SK-N-SH treated with all-trans-retinoic acid at 6 μM for 48 hours (cell line): Measurements from ENCODE around the gene GAD1.

Experiments
- ATAC-seq: fragments of 200-7000 bp; cut with Tn5 transposase; 3 replicates; pipeline ENCODE4 v1.9.1; 2020; ENCODE audit warnings: mild to moderate bottlenecking, moderate library complexity
- ARNTL ChIP-seq: fragments of 450-650 bp; formaldehyde crosslinking; IDR thresholded peaks from 2 replicates; pipeline ENCODE4 v1.5.0; 2020; ENCODE audit warnings: low read depth, mild to moderate bottlenecking, moderate library complexity, borderline replicate concordance
- BACH2 ChIP-seq: fragments of 250-450 bp; sonication (Bioruptor Pico); IDR thresholded peaks from 2 replicates; pipeline ENCODE4 v1.9.0; 2021; ENCODE audit warnings: mild to moderate bottlenecking, borderline replicate concordance
- CSDC2 ChIP-seq: fragments of 250-450 bp; sonication (Bioruptor Pico); IDR thresholded peaks from 2 replicates; pipeline ENCODE4 v1.5.0; 2020; ENCODE audit warnings: mild to moderate bottlenecking, moderate library complexity
- ESRRG ChIP-seq: fragments of 250-450 bp; sonication (Bioruptor Pico); IDR thresholded peaks from 2 replicates; pipeline ENCODE4 v1.6.1; 2021; ENCODE audit warnings: mild to moderate bottlenecking
- PATZ1 ChIP-seq: fragments of 250-450 bp; sonication (Bioruptor Pico); IDR thresholded peaks from 2 replicates; pipeline ENCODE4 v1.8.0; 2020; ENCODE audit warnings: mild to moderate bottlenecking, moderate library complexity, borderline replicate concordance
- POU6F1 ChIP-seq: fragments of 250-450 bp; sonication (Bioruptor Pico); IDR thresholded peaks from 2 replicates; pipeline ENCODE4 v1.8.0; 2021; ENCODE audit warnings: low read depth, mild to moderate bottlenecking, moderate library complexity, borderline replicate concordance
- PPARA ChIP-seq: fragments of 250-450 bp; sonication (Bioruptor Pico); IDR thresholded peaks from 2 replicates; pipeline ENCODE4 v1.5.0; 2020; ENCODE audit warnings: mild to moderate bottlenecking, borderline replicate concordance
- RARB ChIP-seq: fragments of 250-450 bp; sonication (Bioruptor Pico); IDR thresholded peaks from 2 replicates; pipeline ENCODE4 v1.8.0; 2021; ENCODE audit warnings: mild to moderate bottlenecking, moderate library complexity
- SNAI2 ChIP-seq: fragments of 250-450 bp; sonication (Bioruptor Pico); IDR thresholded peaks from 2 replicates; pipeline ENCODE4 v1.5.0; 2020; ENCODE audit warnings: mild to moderate bottlenecking, moderate library complexity
- TCF4 ChIP-seq: fragments of 250-450 bp; sonication (Bioruptor Pico); IDR thresholded peaks from 2 replicates; pipeline ENCODE4 v1.8.0; 2021; ENCODE audit warnings: mild to moderate bottlenecking, moderate library complexity, borderline replicate concordance
- TOX ChIP-seq: fragments of 250-450 bp; sonication (Bioruptor Pico); IDR thresholded peaks from 2 replicates; pipeline ENCODE4 v1.8.0; 2021; ENCODE audit warnings: mild to moderate bottlenecking, moderate library complexity, borderline replicate concordance
- ZC3H10 ChIP-seq: fragments of 250-450 bp; sonication (Bioruptor Pico); IDR thresholded peaks from 2 replicates; pipeline ENCODE4 v1.5.1; 2021; ENCODE audit warnings: mild to moderate bottlenecking, moderate library complexity
- ZFP3 ChIP-seq: fragments of 250-450 bp; sonication (Bioruptor Pico); IDR thresholded peaks from 2 replicates; pipeline ENCODE4 v1.5.0; 2020; ENCODE audit warnings: mild to moderate bottlenecking, moderate library complexity
- ZFP30 ChIP-seq: fragments of 450-650 bp; formaldehyde crosslinking; IDR thresholded peaks from 2 replicates; pipeline ENCODE4 v1.5.0; 2022; ENCODE audit warnings: mild to moderate bottlenecking, moderate library complexity
- ZNF565 ChIP-seq: fragments of 450-650 bp; formaldehyde crosslinking; conservative IDR thresholded peaks from 2 replicates; pipeline ENCODE4 v1.5.0; 2020; ENCODE audit warnings: low read depth, mild to moderate bottlenecking, moderate library complexity
- ZNF70 ChIP-seq: fragments of 450-650 bp; formaldehyde crosslinking; IDR thresholded peaks from 2 replicates; pipeline ENCODE4 v1.5.0; 2020; ENCODE audit warnings: mild to moderate bottlenecking, moderate library complexity
- ZNF8 ChIP-seq: fragments of 450-650 bp; formaldehyde crosslinking; IDR thresholded peaks from 2 replicates; pipeline ENCODE4 v1.5.0; 2020; ENCODE audit warnings: mild to moderate bottlenecking, moderate library complexity
- TF ChIP-seq, protein P1 (sequence below): fragments of 250-450 bp; sonication (Bioruptor Pico); IDR thresholded peaks from 2 replicates; pipeline ENCODE4 v1.5.1; 2020; ENCODE audit warnings: low read depth, mild to moderate bottlenecking, moderate library complexity
- TF ChIP-seq, protein P2 (sequence below): fragments of 250-450 bp; sonication (Bioruptor Pico); IDR thresholded peaks from 2 replicates; pipeline ENCODE4 v1.5.1; 2021; ENCODE audit warnings: mild to moderate bottlenecking, moderate library complexity
- TF ChIP-seq, protein P3 (sequence below): fragments of 250-450 bp; sonication (Bioruptor Pico); IDR thresholded peaks from 2 replicates; pipeline ENCODE4 v1.5.0; 2020; ENCODE audit warnings: mild to moderate bottlenecking, moderate library complexity

Gene GAD1

DNA sequence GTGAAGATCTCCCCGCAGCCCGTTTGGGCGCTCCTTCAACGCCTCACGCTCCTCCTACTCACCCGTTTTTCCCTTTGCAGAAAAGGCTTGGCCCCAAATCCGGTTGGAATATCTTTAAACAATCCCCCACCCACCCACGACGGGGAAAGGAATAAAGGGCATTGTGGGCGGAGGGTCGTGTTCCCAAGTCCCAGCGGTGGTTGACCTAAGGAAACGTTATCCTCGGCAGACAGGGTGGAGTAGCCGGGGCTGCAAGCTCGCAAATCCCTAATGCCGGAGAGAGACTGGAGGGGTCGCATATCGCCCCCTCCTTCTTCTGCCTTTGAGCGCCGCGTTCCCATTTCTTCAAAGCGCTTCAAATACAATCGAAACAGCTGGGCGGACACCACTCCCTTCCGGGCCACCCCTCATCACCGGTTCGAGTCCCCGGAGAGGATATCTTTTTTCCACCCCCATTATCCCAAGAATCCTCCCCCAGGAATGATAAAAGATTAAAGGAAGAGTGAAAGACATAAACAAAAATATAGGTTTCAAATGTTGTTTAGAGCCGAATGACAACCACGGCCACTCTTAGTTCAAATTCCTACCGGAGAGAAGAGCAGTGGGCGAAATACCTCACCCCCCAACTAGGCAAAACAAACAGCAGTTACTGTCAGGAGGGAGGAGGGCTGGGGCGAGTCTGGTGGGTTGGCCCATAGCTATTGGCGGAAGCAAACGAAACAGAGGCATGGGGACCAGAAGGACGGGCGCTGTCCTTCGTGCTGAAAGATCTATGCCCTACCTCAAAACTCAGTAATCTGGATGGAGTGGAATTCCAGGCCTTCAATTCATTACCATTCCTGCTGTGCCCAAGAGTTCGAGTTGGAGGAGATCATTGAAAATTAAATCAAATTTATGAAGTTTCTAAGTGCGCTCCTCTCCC, 2.8 kb upstream of the GAD1 start:
- ATAC-seq: peak; percentile 19; the same call in 1 of the 3 replicates

DNA sequence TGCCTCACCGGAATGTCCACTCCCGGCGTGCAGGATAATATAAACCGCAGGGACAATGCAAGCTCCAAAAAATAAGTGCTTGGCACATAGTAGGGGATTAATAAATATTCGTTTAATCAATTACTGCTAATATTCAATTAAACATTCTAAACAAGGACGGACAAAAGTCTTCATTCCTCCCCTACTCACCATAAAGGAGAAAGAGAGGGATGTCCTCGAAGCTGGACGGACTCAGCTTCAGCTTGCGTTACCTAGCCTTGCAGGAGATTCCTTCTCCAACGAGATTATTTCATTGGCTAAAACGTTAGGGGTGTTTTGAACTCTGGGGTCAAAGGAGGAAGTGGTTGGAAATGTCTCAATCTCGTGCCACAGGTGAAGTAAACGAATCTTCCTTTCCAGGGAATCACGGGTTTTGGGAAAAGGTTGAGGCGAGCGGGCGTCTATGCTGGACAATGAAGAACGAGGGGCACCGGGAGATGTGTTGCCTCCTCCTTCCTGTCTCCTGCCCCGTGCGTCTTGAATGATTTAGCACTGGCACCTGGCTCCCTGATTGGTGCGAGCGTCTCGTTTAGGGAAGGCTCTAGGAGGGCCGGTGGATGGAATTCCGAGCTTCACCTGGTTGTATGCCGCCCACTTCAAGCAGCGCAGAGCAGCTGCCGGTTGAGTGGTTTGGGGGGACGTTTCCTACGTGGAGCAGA, 2.0 kb upstream of the GAD1 start:
- no peak for ATAC-seq

More for the DNA sequence above, 2.8 kb upstream of the GAD1 start:
- TF ChIP-seq CSDC2 (0 out of 2 replicates have a peak, but pooled peaks have one; percentile 84), ZFP3 (CRISPR knock-in tag) (0 out of 2 replicates have a peak, but pooled peaks have one; percentile 19), ZNF8 (CRISPR knock-in tag) (no peak)
- TF ChIP-seq, all 23 proteins: peak for 2

DNA sequence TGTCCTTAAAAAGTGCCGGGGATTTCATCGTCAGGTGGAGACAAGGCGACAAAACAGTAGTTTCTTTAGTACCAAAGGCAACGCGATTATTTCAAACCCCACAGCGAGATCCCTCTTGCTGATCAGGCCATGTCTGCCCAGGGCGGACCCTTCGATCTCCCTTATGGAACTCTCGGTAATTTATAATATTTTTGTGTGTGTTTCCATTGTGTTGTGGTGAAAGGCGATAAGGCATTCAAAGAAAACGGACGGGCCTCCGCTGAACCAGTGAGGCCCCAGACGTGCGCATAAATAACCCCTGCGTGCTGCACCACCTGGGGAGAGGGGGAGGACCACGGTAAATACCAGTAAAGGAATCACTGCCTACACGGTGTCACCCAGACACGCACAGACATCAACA, 1.4 kb upstream of the GAD1 start:
- no peak for ATAC-seq

More for the DNA sequence above, 2.0 kb upstream of the GAD1 start:
- TF ChIP-seq, protein P1, sequence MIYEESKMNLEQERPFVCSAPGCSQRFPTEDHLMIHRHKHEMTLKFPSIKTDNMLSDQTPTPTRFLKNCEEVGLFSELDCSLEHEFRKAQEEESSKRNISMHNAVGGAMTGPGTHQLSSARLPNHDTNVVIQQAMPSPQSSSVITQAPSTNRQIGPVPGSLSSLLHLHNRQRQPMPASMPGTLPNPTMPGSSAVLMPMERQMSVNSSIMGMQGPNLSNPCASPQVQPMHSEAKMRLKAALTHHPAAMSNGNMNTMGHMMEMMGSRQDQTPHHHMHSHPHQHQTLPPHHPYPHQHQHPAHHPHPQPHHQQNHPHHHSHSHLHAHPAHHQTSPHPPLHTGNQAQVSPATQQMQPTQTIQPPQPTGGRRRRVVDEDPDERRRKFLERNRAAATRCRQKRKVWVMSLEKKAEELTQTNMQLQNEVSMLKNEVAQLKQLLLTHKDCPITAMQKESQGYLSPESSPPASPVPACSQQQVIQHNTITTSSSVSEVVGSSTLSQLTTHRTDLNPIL (CRISPR knock-in tag): no peak
- TF ChIP-seq TCF4 (CRISPR knock-in tag): no peak
- TF ChIP-seq PPARA: no peak
- TF ChIP-seq TOX: no peak
- TF ChIP-seq, protein P2, sequence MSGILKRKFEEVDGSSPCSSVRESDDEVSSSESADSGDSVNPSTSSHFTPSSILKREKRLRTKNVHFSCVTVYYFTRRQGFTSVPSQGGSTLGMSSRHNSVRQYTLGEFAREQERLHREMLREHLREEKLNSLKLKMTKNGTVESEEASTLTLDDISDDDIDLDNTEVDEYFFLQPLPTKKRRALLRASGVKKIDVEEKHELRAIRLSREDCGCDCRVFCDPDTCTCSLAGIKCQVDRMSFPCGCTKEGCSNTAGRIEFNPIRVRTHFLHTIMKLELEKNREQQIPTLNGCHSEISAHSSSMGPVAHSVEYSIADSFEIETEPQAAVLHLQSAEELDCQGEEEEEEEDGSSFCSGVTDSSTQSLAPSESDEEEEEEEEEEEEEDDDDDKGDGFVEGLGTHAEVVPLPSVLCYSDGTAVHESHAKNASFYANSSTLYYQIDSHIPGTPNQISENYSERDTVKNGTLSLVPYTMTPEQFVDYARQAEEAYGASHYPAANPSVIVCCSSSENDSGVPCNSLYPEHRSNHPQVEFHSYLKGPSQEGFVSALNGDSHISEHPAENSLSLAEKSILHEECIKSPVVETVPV (CRISPR knock-in tag): no peak
- TF ChIP-seq ZFP3 (CRISPR knock-in tag): no peak
- no peak for TF ChIP-seq ESRRG (CRISPR knock-in tag)
- no peak for TF ChIP-seq ZFP30 (CRISPR knock-in tag)
- TF ChIP-seq POU6F1 (CRISPR knock-in tag): no peak
- TF ChIP-seq, protein P3, sequence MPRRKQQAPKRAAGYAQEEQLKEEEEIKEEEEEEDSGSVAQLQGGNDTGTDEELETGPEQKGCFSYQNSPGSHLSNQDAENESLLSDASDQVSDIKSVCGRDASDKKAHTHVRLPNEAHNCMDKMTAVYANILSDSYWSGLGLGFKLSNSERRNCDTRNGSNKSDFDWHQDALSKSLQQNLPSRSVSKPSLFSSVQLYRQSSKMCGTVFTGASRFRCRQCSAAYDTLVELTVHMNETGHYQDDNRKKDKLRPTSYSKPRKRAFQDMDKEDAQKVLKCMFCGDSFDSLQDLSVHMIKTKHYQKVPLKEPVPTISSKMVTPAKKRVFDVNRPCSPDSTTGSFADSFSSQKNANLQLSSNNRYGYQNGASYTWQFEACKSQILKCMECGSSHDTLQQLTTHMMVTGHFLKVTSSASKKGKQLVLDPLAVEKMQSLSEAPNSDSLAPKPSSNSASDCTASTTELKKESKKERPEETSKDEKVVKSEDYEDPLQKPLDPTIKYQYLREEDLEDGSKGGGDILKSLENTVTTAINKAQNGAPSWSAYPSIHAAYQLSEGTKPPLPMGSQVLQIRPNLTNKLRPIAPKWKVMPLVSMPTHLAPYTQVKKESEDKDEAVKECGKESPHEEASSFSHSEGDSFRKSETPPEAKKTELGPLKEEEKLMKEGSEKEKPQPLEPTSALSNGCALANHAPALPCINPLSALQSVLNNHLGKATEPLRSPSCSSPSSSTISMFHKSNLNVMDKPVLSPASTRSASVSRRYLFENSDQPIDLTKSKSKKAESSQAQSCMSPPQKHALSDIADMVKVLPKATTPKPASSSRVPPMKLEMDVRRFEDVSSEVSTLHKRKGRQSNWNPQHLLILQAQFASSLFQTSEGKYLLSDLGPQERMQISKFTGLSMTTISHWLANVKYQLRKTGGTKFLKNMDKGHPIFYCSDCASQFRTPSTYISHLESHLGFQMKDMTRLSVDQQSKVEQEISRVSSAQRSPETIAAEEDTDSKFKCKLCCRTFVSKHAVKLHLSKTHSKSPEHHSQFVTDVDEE: no peak

More for the DNA sequence above, 1.4 kb upstream of the GAD1 start:
- no peak for TF ChIP-seq CSDC2
- TF ChIP-seq ZFP3 (CRISPR knock-in tag): no peak
- no peak for TF ChIP-seq PATZ1 (CRISPR knock-in tag)
- TF ChIP-seq ZFP30 (CRISPR knock-in tag): no peak
- no peak for TF ChIP-seq PPARA
- TF ChIP-seq ARNTL (CRISPR knock-in tag): no peak
- TF ChIP-seq RARB: no peak
- no peak for TF ChIP-seq ZNF565
- TF ChIP-seq ESRRG (CRISPR knock-in tag): no peak
- no peak for TF ChIP-seq ZC3H10 (CRISPR knock-in tag)
- TF ChIP-seq TCF4 (CRISPR knock-in tag): no peak
- TF ChIP-seq SNAI2 (CRISPR knock-in tag): no peak
- TF ChIP-seq ZNF70: no peak
- no peak for TF ChIP-seq BACH2 (CRISPR knock-in tag)
- TF ChIP-seq, all 23 proteins: peak for 0
